Measurements from ENCODE around the gene LRRC28.
"Not testable (repeated sequence)": the region's sequence is repeated elsewhere in the genome, so short reads cannot be mapped to it uniquely, and the experiment has no call there.

LRRC28 gene

DNA sequence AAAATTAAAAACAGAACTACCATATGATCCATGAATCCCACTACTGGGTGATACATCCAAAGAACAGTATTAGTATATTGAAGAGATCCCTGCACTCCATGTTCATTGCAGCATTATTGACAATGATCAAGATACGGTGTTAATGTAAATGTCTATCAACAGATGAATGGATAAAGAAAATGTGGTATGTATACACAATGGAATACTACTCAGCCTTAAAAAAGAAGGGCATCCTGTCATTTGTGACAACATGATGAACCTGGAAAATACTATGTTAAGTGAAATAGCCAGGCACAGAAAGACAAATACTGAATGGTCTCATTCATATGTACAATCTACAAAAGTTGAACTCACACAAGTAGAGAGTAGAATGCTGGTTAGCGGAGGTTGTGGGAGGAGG is 18.5 kb upstream of the LRRC28 start:
- TF ChIP-seq, protein P1, sequence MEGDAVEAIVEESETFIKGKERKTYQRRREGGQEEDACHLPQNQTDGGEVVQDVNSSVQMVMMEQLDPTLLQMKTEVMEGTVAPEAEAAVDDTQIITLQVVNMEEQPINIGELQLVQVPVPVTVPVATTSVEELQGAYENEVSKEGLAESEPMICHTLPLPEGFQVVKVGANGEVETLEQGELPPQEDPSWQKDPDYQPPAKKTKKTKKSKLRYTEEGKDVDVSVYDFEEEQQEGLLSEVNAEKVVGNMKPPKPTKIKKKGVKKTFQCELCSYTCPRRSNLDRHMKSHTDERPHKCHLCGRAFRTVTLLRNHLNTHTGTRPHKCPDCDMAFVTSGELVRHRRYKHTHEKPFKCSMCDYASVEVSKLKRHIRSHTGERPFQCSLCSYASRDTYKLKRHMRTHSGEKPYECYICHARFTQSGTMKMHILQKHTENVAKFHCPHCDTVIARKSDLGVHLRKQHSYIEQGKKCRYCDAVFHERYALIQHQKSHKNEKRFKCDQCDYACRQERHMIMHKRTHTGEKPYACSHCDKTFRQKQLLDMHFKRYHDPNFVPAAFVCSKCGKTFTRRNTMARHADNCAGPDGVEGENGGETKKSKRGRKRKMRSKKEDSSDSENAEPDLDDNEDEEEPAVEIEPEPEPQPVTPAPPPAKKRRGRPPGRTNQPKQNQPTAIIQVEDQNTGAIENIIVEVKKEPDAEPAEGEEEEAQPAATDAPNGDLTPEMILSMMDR (IDR thresholded peaks at IDR 0.05; ENCODE audit: low read depth, low read length, missing control alignments): no peak
- no peak for DNase-seq (ENCODE audit: low read depth)
- H3K4me3 ChIP-seq (ENCODE audit: low read depth, low read length): no peak overlapping the region

DNA sequence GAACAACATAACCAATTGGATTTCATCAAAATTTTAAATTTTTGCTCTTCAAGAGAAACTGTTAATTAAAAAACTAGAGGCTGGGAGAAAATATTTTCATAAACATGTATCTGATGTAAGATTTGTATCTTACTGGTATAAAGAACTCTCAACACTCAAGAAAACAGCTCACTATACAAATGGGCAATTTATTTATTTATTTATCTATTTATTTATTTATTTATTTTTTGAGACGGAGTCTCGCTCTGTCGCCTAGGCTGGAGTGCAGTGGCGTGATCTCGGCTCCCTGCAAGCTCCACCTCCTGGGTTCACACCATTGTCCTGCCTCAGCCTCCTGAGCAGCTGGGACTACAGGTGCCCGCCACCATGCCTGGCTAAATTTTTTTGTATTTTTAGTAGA is 17.1 kb upstream of the LRRC28 start:
- not testable (repeated sequence) for DNase-seq (ENCODE audit: low read depth); H3K4me3 ChIP-seq (ENCODE audit: low read depth, low read length)

DNA sequence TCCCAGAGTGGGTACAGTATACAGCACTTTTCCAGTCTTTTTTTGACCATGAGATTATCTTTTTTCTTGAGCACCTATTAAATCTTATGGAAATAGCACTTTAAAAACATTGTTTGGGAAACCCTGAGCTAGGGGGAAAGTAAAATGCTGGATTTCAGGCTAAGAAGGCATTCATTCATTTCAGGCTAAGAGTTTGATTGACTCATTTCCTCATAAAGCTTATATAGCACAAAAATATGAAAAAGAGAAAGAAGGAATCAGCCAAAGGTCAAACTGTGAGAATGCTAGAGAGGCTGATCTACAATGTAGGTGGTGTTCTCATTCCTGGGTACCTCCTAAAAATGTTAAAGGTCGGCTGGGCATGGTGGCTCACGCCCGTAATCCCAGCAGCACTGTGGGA is 12.4 kb upstream of the LRRC28 start:
- TF ChIP-seq, protein P1 (IDR thresholded peaks at IDR 0.05; ENCODE audit: low read depth, low read length, missing control alignments): no peak
- H3K4me3 ChIP-seq (ENCODE audit: low read depth, low read length): no peak overlapping the region
- no peak for DNase-seq (ENCODE audit: low read depth)

DNA sequence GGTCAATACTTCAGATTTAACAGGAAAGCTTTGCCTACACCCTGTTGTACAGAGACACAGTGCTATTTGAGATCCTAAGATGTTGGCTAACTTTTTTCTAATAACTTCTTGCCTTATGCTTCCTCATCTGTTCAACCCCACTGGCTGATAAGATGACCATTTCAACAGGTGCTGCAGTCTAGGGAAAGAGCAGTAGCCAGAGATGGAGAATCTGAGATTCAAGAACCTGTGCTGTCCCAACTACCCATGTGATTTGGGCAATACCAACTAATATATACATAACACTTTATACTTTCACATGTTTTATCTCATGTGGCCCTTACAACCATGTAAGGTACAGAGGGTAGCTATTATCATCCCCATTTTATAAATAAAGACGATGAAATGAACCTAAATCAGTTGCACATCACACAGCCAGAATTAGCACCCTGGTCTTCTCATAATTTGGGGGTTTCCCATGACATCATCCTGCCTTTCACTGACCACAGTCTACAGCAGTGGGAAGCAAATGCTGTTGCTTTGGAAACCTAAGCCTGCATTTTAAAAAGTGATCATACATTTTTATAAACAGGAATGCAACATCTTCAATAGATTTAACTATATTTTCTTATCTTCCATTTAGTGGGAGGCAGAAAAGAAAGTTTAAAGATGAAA is 11.6 kb upstream of the LRRC28 start:
- DNase-seq (ENCODE audit: low read depth): no peak
- no peak overlapping the region for H3K4me3 ChIP-seq (ENCODE audit: low read depth, low read length)
- TF ChIP-seq, protein P1 (IDR thresholded peaks at IDR 0.05; ENCODE audit: low read depth, low read length, missing control alignments): no peak

DNA sequence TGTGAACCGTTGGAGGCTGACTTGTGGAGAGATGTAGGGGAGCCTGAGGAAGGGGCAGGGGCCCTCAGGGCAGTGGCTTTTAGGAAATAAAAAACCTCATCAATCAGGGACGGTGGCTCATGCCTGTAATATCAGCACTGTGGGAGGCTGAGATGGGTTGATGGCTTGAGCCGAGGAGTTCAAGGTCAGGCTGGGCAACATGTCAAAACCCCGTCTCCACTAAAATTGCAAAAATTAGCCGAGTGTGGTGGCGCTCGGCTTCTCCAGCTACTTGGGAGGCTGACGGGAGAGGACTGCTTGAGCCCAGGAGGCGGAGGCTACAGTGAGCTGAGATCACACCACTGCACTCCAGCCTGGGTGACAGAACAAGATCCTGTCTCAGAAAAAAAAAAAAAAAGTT is 9.5 kb upstream of the LRRC28 start:
- no peak overlapping the region for H3K4me3 ChIP-seq (ENCODE audit: low read depth, low read length)
- no peak for DNase-seq (ENCODE audit: low read depth)
- TF ChIP-seq, protein P1 (IDR thresholded peaks at IDR 0.05; ENCODE audit: low read depth, low read length, missing control alignments): no peak

DNA sequence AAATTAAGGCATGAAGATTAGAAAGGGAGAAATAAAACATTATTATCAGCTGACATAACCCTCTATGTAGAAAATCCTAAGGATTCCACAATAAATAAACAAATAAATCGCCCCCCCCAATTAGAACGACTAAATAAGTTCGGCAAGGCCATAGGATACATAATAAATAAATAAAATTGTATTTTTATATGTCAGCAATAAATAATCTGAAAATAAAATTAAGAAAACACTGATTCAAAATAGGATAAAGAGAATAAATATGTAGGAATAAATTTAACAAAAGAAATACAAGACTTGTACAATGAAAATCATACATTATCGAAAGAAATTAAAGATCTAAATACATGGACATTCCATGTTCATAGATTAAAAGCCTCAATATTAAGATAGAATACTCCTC is 7.0 kb upstream of the LRRC28 start:
- TF ChIP-seq, protein P1 (IDR thresholded peaks at IDR 0.05; ENCODE audit: low read depth, low read length, missing control alignments): no peak

DNA sequence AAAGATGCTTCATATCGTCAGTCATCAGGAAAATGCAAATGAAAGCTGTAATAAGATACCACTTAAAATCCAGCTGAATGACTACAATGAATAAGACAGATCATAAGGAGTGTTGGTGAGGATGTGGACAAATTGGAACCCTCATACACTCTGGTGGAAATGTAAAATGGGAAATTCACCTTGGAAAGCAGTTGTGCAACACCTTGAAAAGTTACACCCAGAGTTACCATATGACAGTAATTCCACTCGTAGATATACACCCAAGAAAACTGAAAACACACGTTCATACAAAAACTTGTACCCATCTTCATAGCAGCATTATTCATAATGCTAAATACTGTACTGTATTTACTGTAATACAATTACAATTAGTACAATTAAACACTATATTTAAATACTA is 4.2 kb upstream of the LRRC28 start:
- no peak for DNase-seq (ENCODE audit: low read depth)
- H3K4me3 ChIP-seq (ENCODE audit: low read depth, low read length): no peak overlapping the region
- TF ChIP-seq, protein P1 (IDR thresholded peaks at IDR 0.05; ENCODE audit: low read depth, low read length, missing control alignments): no peak

More for the DNA sequence above, 7.0 kb upstream of the LRRC28 start:
- H3K4me3 ChIP-seq (ENCODE audit: low read depth, low read length): no peak overlapping the region
- no peak for DNase-seq (ENCODE audit: low read depth)
